ENCODE measurements around the gene A3GALT2.

Gene A3GALT2

DNA sequence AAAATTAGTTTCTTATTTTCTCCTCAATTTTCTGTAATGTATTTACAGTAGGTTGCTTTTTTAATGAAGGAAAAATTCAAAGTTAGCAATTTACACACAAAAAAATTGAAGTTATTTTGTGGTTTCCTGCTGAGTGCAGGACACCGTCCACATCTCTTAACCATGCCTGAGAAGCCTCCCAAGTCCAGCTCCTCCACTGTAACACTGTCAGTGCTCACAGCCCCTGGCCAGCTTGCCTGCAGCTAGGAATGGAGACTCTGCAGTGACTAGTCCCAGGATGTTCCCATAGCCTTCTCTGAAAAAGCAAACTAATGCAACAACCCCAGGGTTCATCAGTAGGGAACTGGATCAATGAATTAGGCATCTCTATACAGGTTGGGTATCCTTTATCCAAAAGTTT is 3.5 kb downstream of the A3GALT2 start:
- Histone ChIP-seq H3K27me3 (replicated peaks; ENCODE audit: control insufficient read depth, insufficient read depth, low read length) (no peaks in the 10 kb centered on the region; the same call in 1 of the 2 replicates), H3K36me3 (ENCODE audit: control insufficient read depth, insufficient read depth, low read length) (no peaks in the 10 kb centered on the region), H3K4me3 (replicated peaks; ENCODE audit: low read depth, low read length) (no peak overlapping the region)
- TF ChIP-seq, protein P1, sequence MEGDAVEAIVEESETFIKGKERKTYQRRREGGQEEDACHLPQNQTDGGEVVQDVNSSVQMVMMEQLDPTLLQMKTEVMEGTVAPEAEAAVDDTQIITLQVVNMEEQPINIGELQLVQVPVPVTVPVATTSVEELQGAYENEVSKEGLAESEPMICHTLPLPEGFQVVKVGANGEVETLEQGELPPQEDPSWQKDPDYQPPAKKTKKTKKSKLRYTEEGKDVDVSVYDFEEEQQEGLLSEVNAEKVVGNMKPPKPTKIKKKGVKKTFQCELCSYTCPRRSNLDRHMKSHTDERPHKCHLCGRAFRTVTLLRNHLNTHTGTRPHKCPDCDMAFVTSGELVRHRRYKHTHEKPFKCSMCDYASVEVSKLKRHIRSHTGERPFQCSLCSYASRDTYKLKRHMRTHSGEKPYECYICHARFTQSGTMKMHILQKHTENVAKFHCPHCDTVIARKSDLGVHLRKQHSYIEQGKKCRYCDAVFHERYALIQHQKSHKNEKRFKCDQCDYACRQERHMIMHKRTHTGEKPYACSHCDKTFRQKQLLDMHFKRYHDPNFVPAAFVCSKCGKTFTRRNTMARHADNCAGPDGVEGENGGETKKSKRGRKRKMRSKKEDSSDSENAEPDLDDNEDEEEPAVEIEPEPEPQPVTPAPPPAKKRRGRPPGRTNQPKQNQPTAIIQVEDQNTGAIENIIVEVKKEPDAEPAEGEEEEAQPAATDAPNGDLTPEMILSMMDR (IDR thresholded peaks at IDR 0.05; ENCODE audit: insufficient read depth, low read length, poor library complexity, severe bottlenecking) = no peak
- no peak for DNase-seq (ENCODE audit: extremely low read depth, insufficient read length)

DNA sequence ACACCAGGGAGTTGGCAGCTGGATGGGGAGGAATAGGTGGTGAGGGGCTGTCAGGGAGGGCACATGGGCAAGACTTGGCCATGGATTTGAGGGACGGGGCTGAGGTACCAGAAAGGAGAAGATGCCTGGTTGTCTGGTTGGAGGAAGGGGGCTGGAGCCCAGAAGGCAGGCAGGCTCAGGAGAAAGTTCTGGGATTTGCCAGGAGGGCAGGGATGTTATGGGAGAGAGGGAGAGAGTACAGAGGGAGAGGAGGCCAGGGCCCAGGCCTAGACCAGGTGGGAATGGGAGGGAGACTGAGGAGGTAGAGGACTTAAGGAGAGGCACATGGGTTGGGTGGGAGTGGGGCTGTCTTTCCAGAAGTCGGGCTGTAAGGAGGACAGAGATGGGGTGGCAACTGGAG is 4.3 kb downstream of the A3GALT2 start:
- no peak for DNase-seq (ENCODE audit: extremely low read depth, insufficient read length)
- Histone ChIP-seq H3K36me3 (ENCODE audit: control insufficient read depth, insufficient read depth, low read length) (no peaks in the 10 kb centered on the region), H3K4me3 (replicated peaks; ENCODE audit: low read depth, low read length) (no peak overlapping the region), H3K27me3 (replicated peaks; ENCODE audit: control insufficient read depth, insufficient read depth, low read length) (no peaks in the 10 kb centered on the region; the same call in 1 of the 2 replicates)
- TF ChIP-seq, protein P1 (IDR thresholded peaks at IDR 0.05; ENCODE audit: insufficient read depth, low read length, poor library complexity, severe bottlenecking) = no peak

DNA sequence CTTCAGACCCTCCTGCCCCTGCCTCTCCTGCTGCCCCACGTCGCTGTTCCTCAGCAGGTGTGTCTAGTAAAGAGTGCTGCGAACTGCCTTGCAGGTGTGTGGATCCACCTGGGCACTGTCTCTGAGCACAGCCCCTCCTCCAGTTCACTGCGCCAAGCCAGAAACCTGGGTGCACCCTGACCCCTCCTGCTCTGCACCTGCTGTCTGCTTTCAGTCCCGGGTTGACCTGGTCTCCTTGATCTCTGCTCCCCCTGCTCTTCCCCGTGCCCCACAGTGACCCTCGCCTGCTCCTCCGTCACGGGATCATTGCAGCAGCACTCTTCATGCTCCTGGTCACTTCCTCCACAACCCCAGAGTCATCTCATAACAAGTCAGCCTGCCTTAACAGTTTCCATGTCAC is 6.5 kb downstream of the A3GALT2 start:
- TF ChIP-seq, protein P1 (IDR thresholded peaks at IDR 0.05; ENCODE audit: insufficient read depth, low read length, poor library complexity, severe bottlenecking) = no peak
- no peak for DNase-seq (ENCODE audit: extremely low read depth, insufficient read length)

DNA sequence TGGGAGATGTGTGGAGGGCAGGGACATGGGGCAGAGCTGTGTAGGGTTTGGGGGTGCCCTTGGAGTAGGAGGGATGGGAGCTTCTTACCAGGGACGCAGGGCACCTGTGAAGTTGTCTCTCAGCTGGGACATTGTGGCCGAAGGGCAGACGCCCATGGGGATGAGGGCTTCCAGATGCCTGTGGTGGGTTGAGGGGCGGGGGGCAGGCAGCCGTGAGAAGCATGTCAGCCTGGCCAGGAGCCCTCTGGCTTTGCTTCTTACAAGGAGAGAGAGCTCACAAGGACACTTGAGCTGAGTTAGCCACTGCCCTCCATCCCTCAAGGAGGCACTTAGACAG is 8.5 kb downstream of the A3GALT2 start:
- Histone ChIP-seq H3K27me3 (replicated peaks; ENCODE audit: control insufficient read depth, insufficient read depth, low read length) (no peaks in the 10 kb centered on the region; the same call in 1 of the 2 replicates), H3K4me3 (replicated peaks; ENCODE audit: low read depth, low read length) (no peak overlapping the region), H3K36me3 (ENCODE audit: control insufficient read depth, insufficient read depth, low read length) (no peaks in the 10 kb centered on the region)
- TF ChIP-seq, protein P1 (IDR thresholded peaks at IDR 0.05; ENCODE audit: insufficient read depth, low read length, poor library complexity, severe bottlenecking) = no peak
- no peak for DNase-seq (ENCODE audit: extremely low read depth, insufficient read length)

More for the DNA sequence above, 6.5 kb downstream of the A3GALT2 start:
- H3K36me3 ChIP-seq (ENCODE audit: control insufficient read depth, insufficient read depth, low read length) = no peaks in the 10 kb centered on the region
- no peak overlapping the region for H3K4me3 ChIP-seq (replicated peaks; ENCODE audit: low read depth, low read length)
- H3K27me3 ChIP-seq (replicated peaks; ENCODE audit: control insufficient read depth, insufficient read depth, low read length) = no peaks in the 10 kb centered on the region; the same call in 1 of the 2 replicates

DNA sequence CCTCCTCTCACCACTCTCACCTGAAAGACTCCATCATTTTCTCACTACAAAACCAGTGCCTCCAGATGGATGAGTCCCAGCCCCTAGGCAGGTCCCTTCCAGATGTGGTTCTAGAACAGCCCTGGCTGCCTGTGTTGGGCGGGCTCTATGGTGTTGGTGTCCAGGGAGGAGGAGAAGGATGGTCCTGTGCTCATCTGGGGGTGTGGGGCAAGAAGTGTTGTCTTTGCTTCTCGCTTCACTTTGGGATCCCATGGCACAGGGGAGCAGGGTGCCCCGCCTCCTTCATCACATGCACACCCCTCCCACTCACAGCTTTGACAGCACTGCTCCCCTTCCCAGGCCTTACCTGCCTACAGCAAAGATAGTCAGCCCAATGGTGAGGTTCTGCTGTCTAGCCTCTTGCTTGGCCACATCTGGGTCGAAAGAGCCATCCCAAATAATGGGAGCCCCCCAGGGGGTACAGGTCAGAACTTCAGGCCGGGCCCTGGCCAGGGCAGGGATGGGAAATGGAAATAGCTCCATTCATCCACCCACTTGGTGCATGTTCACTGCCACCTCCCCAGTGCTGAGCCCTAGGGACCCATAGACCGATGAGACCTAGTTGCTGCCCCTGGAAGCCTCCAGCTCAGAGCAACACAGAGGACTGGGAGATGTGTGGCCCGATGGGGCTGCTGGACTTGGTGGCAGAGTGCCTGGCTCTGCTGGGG is 9.0 kb downstream of the A3GALT2 start:
- Histone ChIP-seq H3K27me3 (replicated peaks; ENCODE audit: control insufficient read depth, insufficient read depth, low read length) (no peaks in the 10 kb centered on the region; the same call in 1 of the 2 replicates), H3K36me3 (ENCODE audit: control insufficient read depth, insufficient read depth, low read length) (no peaks in the 10 kb centered on the region), H3K4me3 (replicated peaks; ENCODE audit: low read depth, low read length) (no peak overlapping the region)
- no peak for DNase-seq (ENCODE audit: extremely low read depth, insufficient read length)
- TF ChIP-seq, protein P1 (IDR thresholded peaks at IDR 0.05; ENCODE audit: insufficient read depth, low read length, poor library complexity, severe bottlenecking) = no peak

All from GM06990 (cell line).